ENCODE results near the gene ARG1.

Gene ARG1

DNA sequence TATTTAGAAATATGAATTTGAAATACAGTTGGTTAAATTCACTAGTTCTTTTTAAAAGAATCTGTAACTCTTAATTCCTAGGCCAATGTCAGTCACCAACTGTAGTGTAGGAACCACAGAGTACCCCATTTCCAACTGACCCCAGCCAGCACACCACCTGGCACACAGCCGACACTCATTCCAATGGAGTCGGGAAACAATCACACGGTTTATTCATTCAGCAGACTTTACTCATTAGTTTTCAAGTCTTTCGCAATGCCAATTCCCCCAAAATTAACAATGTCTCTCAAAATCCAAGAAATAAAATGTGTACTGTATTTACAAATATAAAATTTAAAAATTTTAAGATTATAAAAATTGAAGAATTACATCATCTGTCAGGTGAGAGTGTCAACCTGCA, 13.5 kb downstream of the ARG1 start:
- no peak for DNase-seq

DNA sequence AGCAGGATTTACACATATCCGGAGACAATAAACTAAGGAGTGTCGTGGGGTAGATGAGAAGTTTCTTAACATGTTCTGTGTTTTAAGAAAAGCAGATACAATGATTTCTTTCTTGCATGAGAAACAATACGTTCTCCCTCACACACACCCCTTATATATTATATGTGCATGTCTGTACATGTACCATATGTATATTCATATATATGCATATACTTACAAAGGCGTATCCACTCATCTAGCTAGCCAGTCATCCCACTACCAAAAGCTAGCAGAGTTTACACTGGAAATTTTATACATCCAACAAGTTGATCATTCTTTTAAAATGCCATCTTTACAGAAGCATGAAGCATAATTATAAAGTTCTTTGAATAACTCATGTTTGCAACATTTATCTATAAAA, 14.9 kb downstream of the ARG1 start:
- no peak for DNase-seq

DNA sequence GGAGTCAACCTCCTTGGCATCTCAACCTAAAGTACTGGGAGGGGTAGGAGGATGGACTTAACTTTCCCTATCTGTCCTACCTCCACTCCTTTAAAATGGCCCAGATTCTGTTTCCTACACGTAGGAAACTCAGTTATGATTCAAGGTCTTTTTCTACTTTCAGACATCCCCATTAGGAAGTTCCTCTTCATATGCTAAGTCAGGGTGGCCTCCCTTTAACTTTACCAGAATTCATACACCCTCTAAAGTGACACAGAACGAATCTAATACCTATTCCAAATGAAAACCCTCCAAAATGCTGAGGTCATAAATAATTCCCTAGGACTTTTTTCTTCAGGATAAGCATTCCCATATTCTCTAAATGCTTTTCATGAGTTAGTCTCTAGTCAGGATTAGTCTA, 15.6 kb downstream of the ARG1 start:
- no peak for DNase-seq

DNA sequence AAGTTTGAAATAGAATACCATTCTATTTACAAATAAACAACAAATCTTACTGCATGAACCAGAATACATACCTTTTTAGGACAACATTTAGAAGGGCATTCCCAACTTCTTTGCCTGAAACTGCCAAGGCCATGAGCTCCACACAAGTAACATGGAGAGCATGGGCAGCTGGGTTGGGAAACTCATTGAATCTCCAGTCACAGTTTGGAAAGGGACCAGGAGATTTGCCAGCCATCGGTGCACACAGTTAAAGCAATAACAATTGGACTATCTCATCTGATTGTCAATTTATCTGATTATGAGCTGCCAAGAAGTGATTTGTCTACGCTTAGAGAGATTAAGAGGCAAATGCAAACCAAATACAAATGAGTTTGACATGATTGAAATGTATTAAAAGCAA, 19.9 kb downstream of the ARG1 start:
- DNase-seq, result no peak

DNA sequence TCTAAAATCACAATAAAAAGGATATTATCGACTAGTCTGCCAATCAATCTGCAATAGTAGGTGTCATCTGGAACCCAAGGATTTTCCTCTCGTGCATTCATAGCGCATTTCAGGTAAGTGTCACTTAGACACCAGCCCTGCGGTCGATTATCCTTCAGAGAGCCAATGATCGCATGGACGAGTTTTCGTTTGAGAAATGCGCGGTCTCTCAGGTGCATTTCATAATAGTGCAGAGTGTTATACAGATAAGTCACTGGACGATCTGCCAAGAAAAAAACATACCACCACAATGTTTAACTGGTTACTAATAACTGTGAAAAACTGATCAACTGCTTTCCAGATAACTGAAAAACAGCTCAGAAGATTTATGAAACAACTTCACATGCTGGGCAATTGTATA, 21.0 kb downstream of the ARG1 start:
- DNase-seq, result no peak

DNA sequence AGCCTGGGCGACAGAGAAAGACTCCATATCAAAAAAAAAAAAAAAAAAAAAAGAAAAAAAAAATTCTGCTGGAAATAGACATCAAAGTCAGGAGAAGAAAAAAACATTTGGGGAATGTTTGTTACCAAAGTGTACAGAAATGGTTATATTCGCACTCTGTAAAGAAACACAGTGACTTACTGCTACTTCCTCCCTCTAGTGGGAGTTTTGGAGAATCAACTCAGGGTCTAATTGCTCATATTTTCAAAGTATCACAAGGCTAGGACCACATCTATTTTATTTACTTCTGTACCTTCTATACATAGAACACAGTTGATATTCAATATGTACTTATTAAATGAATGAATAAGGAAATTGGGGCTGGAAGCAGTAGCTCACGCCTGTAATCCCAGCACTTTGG, 24.4 kb downstream of the ARG1 start:
- DNase-seq, result no peak

DNA sequence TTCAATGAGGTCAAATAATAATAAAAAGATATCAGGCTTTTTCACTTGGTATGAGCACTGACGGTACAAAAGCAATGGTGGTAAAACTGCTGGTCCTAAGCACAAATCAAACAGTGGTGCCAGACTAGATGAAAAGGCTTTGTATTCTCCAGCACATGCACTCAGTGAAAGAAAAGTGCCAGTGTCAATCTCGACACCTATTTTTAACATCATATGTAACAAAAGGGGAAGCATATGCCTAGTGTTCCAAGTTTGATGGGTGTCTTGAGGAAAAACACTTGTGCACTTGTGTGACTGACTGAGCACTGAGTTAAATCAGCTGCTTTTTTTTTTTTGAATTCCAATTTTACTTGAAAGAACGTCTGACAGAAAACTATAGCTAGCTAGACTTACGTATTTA, 27.7 kb downstream of the ARG1 start:
- no peak for DNase-seq

DNA sequence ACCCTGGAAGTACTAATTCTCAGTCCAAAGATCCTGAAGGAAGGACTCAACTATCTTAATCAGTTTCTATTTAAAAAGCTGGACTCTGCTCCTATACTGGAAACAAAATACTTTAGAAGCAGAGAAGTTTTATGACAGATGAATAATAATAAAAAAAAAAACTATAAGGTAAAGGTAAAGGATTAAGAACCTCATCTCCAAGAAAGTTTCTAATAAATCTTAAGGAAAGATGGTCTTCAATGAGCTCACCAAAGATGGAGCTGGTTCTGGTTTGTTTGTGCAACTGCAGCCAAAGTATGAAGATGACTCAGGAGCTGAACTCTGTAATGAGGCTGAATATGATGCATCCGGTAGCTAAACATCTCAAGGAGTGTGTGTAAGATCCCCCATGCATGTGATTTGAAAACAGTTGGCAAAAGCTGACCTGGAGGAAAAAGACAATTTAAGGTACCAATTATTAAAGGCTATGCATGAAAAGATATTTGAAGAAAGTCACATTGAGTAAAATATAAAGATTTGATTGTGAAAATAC, 29.8 kb downstream of the ARG1 start:
- no peak for DNase-seq

DNA sequence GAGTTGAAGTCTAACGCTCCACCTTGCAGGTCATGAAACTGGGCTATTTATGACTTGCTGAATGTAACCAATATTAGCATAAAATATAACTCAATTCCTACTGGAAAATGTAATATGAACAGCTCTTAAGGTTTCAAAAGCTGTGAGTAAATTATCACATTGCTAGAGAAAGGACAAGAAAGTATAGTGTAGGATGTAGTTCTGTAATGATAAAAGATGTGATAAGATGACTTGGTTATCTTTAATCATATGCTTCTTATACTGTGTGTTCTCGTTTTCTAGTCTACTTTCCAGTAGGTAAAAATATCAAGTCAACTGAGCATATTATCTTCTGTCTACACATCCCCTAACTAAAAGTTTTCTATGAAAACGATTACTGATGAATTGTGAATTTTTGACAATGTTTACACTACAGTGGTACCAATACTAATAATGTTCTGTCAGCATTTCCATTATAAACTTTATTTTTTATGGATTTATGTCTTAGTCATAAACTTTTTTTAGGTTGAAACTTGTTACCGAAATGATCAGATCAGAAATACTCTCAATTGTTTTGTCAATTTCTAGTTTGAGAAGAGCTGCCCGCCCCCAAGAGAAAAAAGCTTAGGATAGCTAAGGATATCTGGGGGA, 40.4 kb downstream of the ARG1 start:
- no peak for DNase-seq

DNA sequence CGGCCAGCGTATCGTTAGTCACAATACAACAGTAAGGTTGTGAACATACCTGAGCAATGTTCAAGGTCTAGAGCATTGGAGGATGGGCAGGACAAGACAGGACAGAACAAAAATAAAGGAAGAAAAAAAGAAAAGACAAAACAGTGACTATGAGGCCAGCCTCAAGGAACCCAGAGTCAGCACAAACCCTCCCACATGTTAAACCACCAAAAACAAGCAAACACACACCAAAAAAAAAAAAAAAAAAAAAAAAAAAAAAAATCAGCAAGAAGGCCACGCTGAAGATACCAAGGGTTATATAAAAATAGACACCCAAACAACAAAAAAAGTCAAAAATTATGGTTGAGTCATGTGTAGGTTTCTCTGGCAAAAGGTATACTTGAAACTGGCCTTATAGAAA, 42.2 kb downstream of the ARG1 start:
- no peak for DNase-seq

DNA sequence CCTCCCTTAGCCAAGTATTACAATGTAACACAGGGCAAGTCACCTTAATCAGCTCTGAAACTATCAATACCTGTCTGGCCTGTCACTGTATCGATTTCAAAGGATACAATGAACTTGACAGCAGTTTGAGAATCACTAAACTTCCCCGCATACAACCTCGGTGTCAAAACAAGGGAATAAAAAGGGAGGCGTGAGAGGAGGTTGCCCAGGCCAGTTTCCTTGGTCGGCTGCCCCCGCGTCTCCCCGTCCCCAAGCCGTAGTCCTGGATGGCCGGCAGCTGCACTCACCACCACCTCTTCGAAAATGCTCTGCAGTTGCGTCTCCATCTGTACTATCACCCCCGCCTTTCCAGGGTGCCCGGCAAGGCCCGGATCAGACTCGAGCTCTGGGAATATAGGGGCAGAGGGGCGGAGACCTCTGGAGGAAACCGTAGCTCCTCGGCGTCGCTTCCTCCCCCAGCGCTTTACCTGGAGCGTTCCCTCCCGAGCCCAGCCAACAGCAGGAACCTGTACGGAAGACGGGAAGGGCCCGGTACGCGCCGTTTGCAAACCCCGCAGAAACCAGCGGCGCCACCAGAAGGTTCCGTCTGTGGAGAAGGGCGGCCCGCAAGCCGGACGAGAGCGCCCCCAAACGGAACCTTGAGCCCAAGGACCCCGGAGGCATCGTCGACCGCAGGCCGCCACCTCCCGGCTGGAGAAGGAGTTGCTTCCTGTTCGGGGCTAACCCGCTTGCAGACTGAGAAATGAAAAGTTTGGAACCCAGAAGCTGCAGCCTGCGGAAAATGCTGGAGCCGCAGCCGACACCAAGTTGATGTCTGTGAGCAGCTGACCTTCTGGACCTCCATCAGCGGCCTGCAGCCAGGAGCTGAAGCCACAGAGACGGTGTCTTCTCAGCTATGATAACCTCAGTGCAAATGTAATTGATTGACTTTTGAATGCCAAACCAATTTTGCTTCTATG, 55.0 kb downstream of the ARG1 start, which contains the start of gene MED23:
Gene MED23, minus strand, starts transcription at position 519 of the 959 bp plus-strand sequence. Its CDS starts 193 bp downstream, at position 326.
- peak; percentile 87 to 99 for DNase-seq

DNA sequence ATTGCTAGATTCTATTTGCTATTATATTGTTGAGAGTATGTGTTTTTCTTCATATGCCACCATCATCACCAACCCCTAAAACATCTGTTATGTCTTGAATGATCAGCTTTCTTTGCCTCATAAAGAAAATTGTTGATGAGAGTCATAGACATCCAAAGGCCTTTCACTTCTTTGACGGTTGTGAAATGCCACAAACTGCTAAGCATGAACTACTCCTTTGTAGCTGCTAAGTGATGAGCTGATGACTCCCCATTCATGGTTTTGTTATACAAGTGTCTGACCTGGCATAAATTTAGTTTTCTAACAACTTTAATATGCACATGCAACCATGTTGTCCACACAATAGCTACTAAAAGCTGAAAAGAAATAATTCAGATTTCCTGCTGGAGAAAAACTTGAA, 55.7 kb downstream of the ARG1 start:
- no peak for DNase-seq

DNA sequence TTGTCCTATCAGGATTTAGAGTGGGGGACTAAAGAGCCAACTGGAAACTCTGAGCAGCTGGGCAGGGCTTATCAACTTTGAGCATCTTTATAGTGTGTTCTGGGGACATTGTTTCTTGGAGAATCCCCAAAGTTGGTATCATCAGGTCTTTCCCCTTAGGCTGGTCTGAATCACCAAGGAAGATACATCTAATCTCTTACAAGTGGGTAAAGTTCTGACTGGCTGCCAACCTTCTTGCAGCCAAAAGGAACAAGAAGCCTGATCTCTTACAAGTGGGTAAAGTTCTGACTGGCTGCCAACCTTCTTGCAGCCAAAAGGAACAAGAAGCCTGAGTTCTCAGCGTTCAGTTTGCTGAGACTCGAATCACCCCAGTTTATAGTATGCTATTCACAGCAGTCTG, 56.6 kb downstream of the ARG1 start:
- no peak for DNase-seq

DNA sequence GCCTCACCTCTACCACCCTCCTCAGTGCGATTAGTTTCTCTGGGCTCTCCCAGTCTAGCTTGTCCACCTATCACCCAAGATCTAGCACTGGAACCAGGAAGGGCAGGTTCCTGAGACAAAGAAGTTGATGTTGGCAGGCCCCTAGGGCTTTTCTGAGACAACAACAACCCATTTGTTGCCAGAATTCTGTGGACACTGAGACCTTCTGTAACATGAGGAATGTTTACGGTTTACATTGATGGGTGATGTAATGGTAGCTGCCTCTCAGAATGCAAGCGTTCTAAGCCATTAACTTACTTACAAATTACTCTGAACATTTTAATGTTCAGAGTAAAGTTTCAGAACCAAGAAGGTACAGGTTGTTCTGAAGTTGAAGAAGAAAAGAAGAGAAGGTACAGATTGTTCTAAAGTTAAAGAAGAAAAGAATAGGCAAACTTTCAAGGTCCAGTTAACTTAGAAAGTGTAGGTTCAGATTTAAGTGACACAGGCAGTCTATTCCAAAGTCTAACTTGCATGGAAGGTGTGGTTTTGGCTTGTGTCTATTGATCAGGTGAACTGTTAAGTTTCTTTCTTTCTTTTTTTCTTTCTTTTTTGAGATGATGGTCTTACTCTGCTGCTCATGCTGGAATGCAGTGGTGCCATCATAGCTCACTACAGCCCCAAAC, 58.7 kb downstream of the ARG1 start:
- DNase-seq, result no peak

Data from inflammatory macrophage treated with lipopolysaccharide for 1 hour (primary cell).